BLaER1 treated with 17β-estradiol and CSF1 and Interleukin-3, amounts not matched to agents 10 nM and 100 nM (cell line): ENCODE data around the gene BRD1.
A peak's percentile ranks its signal among the peaks of the same experiment; 100 is the strongest.

Source experiments
- H3K27ac ChIP-seq, 11 experiments: shearing (Covaris generic); formaldehyde crosslinking; 2 replicates each; pipeline ENCODE4 v1.8.1; 2022
- H3K27me3 ChIP-seq, 11 experiments: shearing (Covaris generic); formaldehyde crosslinking; 2 replicates each; pipeline ENCODE4 v1.8.1; 2022
- H3K36me3 ChIP-seq, 11 experiments: shearing (Covaris generic); formaldehyde crosslinking; 2 replicates each; pipeline ENCODE4 v1.8.1; 2022
- H3K4me1 ChIP-seq, 10 experiments: shearing (Covaris generic); formaldehyde crosslinking; 2 replicates each; pipeline ENCODE4 v1.8.1; 2022
- H3K4me2 ChIP-seq, 11 experiments: shearing (Covaris generic); formaldehyde crosslinking; 2 replicates each; pipeline ENCODE4 v1.8.1; 2022
- H3K4me3 ChIP-seq, 10 experiments: shearing (Covaris generic); formaldehyde crosslinking; 2 replicates each; pipeline ENCODE4 v1.8.1; 2022
- H3K9ac ChIP-seq, 11 experiments: shearing (Covaris generic); formaldehyde crosslinking; 2 replicates each; pipeline ENCODE4 v1.8.1; 2022
- H3K9me3 ChIP-seq, 11 experiments: shearing (Covaris generic); formaldehyde crosslinking; replicated peaks in 1 of 11; 2 replicates each; pipeline ENCODE4 v1.8.1; 2022
- H4K20me1 ChIP-seq, 11 experiments: shearing (Covaris generic); formaldehyde crosslinking; 2 replicates each; pipeline ENCODE4 v1.8.1; 2022
- Cebpa-rat ChIP-seq, 11 experiments: shearing (Covaris generic); IDR thresholded peaks; 2 replicates each; pipeline ENCODE4 v1.8.1; 2022

The BRD1 gene

GRCh38 chr22:49724030-49724892, 103.4 kb downstream of the BRD1 start:
- H3K27ac ChIP-seq = peak overlapping the region in 5 of 11 experiments; percentile 33 to 66 (median 54); a peak in 8 of 22 replicates
- no peak for TF ChIP-seq Cebpa-rat (IDR thresholded peaks at IDR 0.05)
- H3K9me3 ChIP-seq = no peaks in the 10 kb centered on the region
- no peaks in the 10 kb centered on the region for H3K36me3 ChIP-seq
- H3K4me1 ChIP-seq = peaks cover 21 to 72% (median 41%) of the 10 kb centered on the region in 10 experiments
- peak overlapping the region in 10 of 11 experiments; percentile 38 to 67 (median 54); a peak in 18 of 22 replicates for H3K9ac ChIP-seq
- H4K20me1 ChIP-seq = peaks cover 0 to 40% (median 15%) of the 10 kb centered on the region in 11 experiments; a peak in 13 of 22 replicates
- peak overlapping the region; percentile 43 to 71 (median 58) for H3K4me3 ChIP-seq
- peak overlapping the region; percentile 84 to 100 (median 98) for H3K4me2 ChIP-seq
- H3K27me3 ChIP-seq = peaks cover 36 to 68% (median 47%) of the 10 kb centered on the region in 11 experiments

GRCh38 chr22:49723478-49724029, 104.1 kb downstream of the BRD1 start:
- H3K9ac ChIP-seq = peak overlapping the region in 1 of 11 experiments; percentile 67; a peak in 2 of 22 replicates
- no peaks in the 10 kb centered on the region for H3K36me3 ChIP-seq
- H4K20me1 ChIP-seq = peaks cover 0 to 33% (median 15%) of the 10 kb centered on the region in 11 experiments; a peak in 13 of 22 replicates
- no peak for TF ChIP-seq Cebpa-rat (IDR thresholded peaks at IDR 0.05)
- peaks cover 21 to 66% (median 36%) of the 10 kb centered on the region in 10 experiments for H3K4me1 ChIP-seq
- peak overlapping the region; percentile 84 to 100 (median 98) for H3K4me2 ChIP-seq
- no peaks in the 10 kb centered on the region for H3K9me3 ChIP-seq
- peak overlapping the region in 8 of 10 experiments; percentile 43 to 64 (median 58); a peak in 10 of 20 replicates for H3K4me3 ChIP-seq
- H3K27me3 ChIP-seq = peaks cover 29 to 61% (median 40%) of the 10 kb centered on the region in 11 experiments
- no peak overlapping the region; a peak in 1 of 22 replicates for H3K27ac ChIP-seq
